GM23338 (cell line): Measurements from ENCODE around the gene IL11. TPM values are rescaled to one million over a fixed set of nuclear protein-coding genes. Genes with fewer than 3 reads are reported as not detected.

Experiments
- ATAC-seq: fragments of 200-7000 bp; cut with Tn5 transposase; 3 replicates; pipeline ENCODE4 v1.9.1; 2020
- DNase-seq: peaks from one replicate; pipeline ENCODE4 v3.0.0-alpha.2; 2015; ENCODE audit warnings: low spot score
- H2AFZ ChIP-seq: fragments of 200-600 bp; sonication (generic); 2 replicates; pipeline ENCODE4 v1.8.0; 2016; ENCODE audit warnings: antibody characterized with exemption, mild to moderate bottlenecking, moderate library complexity
- H3F3A ChIP-seq: fragments of 200-600 bp; sonication (generic); replicated peaks from 2 replicates; pipeline ENCODE4 v1.8.0; 2017; ENCODE audit warnings: antibody characterized with exemption, mixed run types, low read depth
- H3K27ac ChIP-seq: fragments of 200-600 bp; sonication (generic); 2 replicates; pipeline ENCODE4 v1.6.1; 2016; ENCODE audit warnings: low read depth
- H3K27me3 ChIP-seq: fragments of 200-600 bp; sonication (generic); 2 replicates; pipeline ENCODE4 v1.8.0; 2016; ENCODE audit warnings: mild to moderate bottlenecking, mixed run types, moderate library complexity; ENCODE audit not compliant: insufficient read depth
- H3K36me3 ChIP-seq: fragments of 200-600 bp; sonication (generic); 2 replicates; pipeline ENCODE4 v1.8.0; 2016; ENCODE audit warnings: mild to moderate bottlenecking; ENCODE audit not compliant: insufficient read depth
- H3K4me1 ChIP-seq: fragments of 200-600 bp; sonication (generic); 2 replicates; pipeline ENCODE4 v1.8.0; 2016; ENCODE audit warnings: mild to moderate bottlenecking, moderate library complexity; ENCODE audit not compliant: insufficient read depth
- H3K4me2 ChIP-seq: fragments of 200-600 bp; sonication (generic); 2 replicates; pipeline ENCODE4 v1.7.1; 2017; ENCODE audit warnings: mixed run types
- H3K4me3 ChIP-seq: fragments of 200-600 bp; sonication (generic); 2 replicates; pipeline ENCODE4 v1.6.1; 2016; ENCODE audit warnings: mixed run types
- H3K79me2 ChIP-seq: fragments of 200-600 bp; sonication (generic); replicated peaks from 2 replicates; pipeline ENCODE4 v1.8.0; 2017; ENCODE audit warnings: mild to moderate bottlenecking; ENCODE audit not compliant: insufficient read depth
- H3K9me2 ChIP-seq: fragments of 200-600 bp; sonication (generic); 2 replicates; pipeline ENCODE4 v1.8.0; 2017; ENCODE audit not compliant: insufficient read depth
- H4K20me1 ChIP-seq: fragments of 200-600 bp; sonication (generic); replicated peaks from 2 replicates; pipeline ENCODE4 v1.8.0; 2017; ENCODE audit warnings: mild to moderate bottlenecking; ENCODE audit not compliant: insufficient read depth
- H3K27ac Mint-ChIP-seq: 2 replicates; pipeline ENCODE4 v1.8.0; 2020; ENCODE audit warnings: inconsistent platforms, mild to moderate bottlenecking, moderate library complexity, mixed read lengths
- H3K27me3 Mint-ChIP-seq: 3 replicates; pipeline ENCODE4 v1.8.0; 2022; ENCODE audit warnings: low read depth, mild to moderate bottlenecking, moderate library complexity, mixed read lengths, inconsistent platforms; ENCODE audit not compliant: insufficient read depth, poor library complexity
- H3K36me3 Mint-ChIP-seq: 3 replicates; pipeline ENCODE4 v1.8.0; 2021; ENCODE audit warnings: low read depth, mild to moderate bottlenecking, inconsistent platforms, moderate library complexity, mixed read lengths
- H3K4me1 Mint-ChIP-seq: 3 replicates; pipeline ENCODE4 v1.8.0; 2020; ENCODE audit warnings: mild to moderate bottlenecking, inconsistent platforms, mixed read lengths
- H3K4me3 Mint-ChIP-seq: 3 replicates; pipeline ENCODE4 v1.8.0; 2021; ENCODE audit warnings: moderate library complexity, mild to moderate bottlenecking, inconsistent platforms, mixed read lengths
- H3K9me3 Mint-ChIP-seq: 3 replicates; pipeline ENCODE4 v1.8.0; 2020; ENCODE audit warnings: moderate library complexity, mild to moderate bottlenecking, inconsistent platforms, mixed read lengths
- EZH2 ChIP-seq: fragments of 200-600 bp; sonication (generic); IDR thresholded peaks from one replicate; pipeline ENCODE4 v1.8.0; 2017; ENCODE audit warnings: antibody characterized with exemption, mild to moderate bottlenecking, low read depth; ENCODE audit not compliant: unreplicated experiment
- POLR2AphosphoS5 ChIP-seq: IDR thresholded peaks from 2 replicates; pipeline ENCODE4 v1.6.1; 2016; ENCODE audit warnings: antibody characterized with exemption, low read depth
- STAT1 ChIP-seq: IDR thresholded peaks from one replicate; pipeline ENCODE4 v1.6.1; 2016; ENCODE audit warnings: antibody characterized with exemption; ENCODE audit not compliant: unreplicated experiment
- ZNF114 ChIP-seq: fragments of 250-450 bp; sonication (Bioruptor Pico); IDR thresholded peaks from 2 replicates; pipeline ENCODE4 v1.5.0; 2020; ENCODE audit warnings: mild to moderate bottlenecking, moderate library complexity
- polyA plus RNA-seq: library from polyadenylated mRNA; unstranded; fragments of >200 nt; fragmentation: Nextera tagmentation; extraction: Ambion mirVana; gene quantifications from 2 replicates; pipeline ENCODE4 v1.2.1, GENCODE V29; 2016
- total RNA-seq: library from RNA; depleted of rRNA; stranded (reverse); fragments of >200 nt; shearing (Covaris generic); gene quantifications from 2 replicates; pipeline ENCODE4 v1.2.3, GENCODE V29; 2014
- TF ChIP-seq, protein P1 (sequence below), 2 experiments: fragments of 200-600 bp in 1 of 2; sonication (generic) in 1 of 2; conservative IDR thresholded peaks; 2 replicates each; pipeline versions ENCODE4 v1.5.1 to v1.6.1; 2016 to 2017; ENCODE audit warnings: antibody characterized with exemption in 2 of 2, low read depth in 2 of 2, mild to moderate bottlenecking in 2 of 2, moderate library complexity in 1 of 2
- TF ChIP-seq, protein P2 (sequence below): fragments of 250-450 bp; sonication (Bioruptor Pico); IDR thresholded peaks from 2 replicates; pipeline ENCODE4 v1.5.0; 2020; ENCODE audit warnings: mild to moderate bottlenecking, moderate library complexity

Gene IL11
- total and polyA plus RNA-seq, 2 experiments from 2014 or later, result 0.58 to 2.2 TPM

DNA sequence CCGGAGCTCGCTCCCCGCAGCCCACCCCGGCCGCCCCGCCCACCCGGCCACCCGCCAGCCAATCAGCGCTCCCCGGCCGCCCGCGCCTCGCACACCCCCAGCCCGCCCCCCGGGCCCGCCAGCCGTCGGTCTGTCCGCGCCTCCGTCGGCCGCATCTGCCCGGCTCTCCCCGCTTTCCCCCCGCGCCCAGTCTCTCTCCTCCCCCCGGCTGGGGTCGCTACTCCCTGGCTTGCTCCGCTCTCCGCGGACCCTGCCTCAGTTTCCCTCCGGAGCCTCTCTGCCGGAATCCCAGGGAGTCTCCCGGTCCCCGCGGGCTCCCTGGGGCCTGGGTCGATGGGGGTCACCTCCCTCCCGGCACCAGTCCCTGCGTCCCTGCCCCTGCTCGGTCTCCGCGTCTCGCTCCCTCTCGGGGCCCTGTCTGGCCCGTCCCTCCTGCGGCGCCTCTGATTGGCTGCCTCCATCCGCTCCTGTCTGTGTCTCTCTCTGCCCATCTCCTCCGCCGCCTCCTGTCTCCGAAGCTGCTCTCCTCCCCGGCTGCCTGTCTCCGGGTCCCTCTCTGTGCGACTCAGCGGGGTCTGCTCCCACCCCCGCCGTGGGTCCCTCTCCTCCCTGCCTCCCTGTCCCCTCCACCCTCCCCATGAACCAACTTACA lies 484 bp downstream of the IL11 start:
- no peaks in the 10 kb centered on the region for H3K9me2 ChIP-seq
- Mint-ChIP-seq H3K4me1 (peaks cover 34% of the 10 kb centered on the region), H3K9me3 (no peaks in the 10 kb centered on the region; the same call in 1 of the 3 replicates), H3K27me3 (peaks cover 59% of the 10 kb centered on the region), H3K36me3 (no peaks in the 10 kb centered on the region; the same call in 2 of the 3 replicates), H3K27ac (no peak overlapping the region), H3K4me3 (peak overlapping the region; percentile 81)
- 0 out of 2 replicates have a peak, but pooled peaks cover 12% of the 10 kb centered on the region for H3F3A ChIP-seq
- peaks cover 65% of the 10 kb centered on the region for H3K27me3 ChIP-seq
- peak overlapping the region; percentile 90 for H2AFZ ChIP-seq
- H3K4me1 ChIP-seq, result peaks cover 25% of the 10 kb centered on the region
- DNase-seq (peak; percentile 94), ATAC-seq (peak; percentile 73)
- no peaks in the 10 kb centered on the region for H4K20me1 ChIP-seq
- H3K4me3 ChIP-seq, result peak overlapping the region; percentile 70
- no peaks in the 10 kb centered on the region for H3K79me2 ChIP-seq
- H3K27ac ChIP-seq, result no peak overlapping the region
- H3K36me3 ChIP-seq, result no peaks in the 10 kb centered on the region
- H3K4me2 ChIP-seq, result peak overlapping the region; percentile 90
- TF ChIP-seq, protein P1, sequence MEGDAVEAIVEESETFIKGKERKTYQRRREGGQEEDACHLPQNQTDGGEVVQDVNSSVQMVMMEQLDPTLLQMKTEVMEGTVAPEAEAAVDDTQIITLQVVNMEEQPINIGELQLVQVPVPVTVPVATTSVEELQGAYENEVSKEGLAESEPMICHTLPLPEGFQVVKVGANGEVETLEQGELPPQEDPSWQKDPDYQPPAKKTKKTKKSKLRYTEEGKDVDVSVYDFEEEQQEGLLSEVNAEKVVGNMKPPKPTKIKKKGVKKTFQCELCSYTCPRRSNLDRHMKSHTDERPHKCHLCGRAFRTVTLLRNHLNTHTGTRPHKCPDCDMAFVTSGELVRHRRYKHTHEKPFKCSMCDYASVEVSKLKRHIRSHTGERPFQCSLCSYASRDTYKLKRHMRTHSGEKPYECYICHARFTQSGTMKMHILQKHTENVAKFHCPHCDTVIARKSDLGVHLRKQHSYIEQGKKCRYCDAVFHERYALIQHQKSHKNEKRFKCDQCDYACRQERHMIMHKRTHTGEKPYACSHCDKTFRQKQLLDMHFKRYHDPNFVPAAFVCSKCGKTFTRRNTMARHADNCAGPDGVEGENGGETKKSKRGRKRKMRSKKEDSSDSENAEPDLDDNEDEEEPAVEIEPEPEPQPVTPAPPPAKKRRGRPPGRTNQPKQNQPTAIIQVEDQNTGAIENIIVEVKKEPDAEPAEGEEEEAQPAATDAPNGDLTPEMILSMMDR (conservative IDR thresholded peaks at IDR 0.05; ENCODE audit: low read depth in 2 of 2), result no peak
- 0 out of 2 replicates have a peak, but pooled peaks have one; percentile 24 for TF ChIP-seq POLR2AphosphoS5

DNA sequence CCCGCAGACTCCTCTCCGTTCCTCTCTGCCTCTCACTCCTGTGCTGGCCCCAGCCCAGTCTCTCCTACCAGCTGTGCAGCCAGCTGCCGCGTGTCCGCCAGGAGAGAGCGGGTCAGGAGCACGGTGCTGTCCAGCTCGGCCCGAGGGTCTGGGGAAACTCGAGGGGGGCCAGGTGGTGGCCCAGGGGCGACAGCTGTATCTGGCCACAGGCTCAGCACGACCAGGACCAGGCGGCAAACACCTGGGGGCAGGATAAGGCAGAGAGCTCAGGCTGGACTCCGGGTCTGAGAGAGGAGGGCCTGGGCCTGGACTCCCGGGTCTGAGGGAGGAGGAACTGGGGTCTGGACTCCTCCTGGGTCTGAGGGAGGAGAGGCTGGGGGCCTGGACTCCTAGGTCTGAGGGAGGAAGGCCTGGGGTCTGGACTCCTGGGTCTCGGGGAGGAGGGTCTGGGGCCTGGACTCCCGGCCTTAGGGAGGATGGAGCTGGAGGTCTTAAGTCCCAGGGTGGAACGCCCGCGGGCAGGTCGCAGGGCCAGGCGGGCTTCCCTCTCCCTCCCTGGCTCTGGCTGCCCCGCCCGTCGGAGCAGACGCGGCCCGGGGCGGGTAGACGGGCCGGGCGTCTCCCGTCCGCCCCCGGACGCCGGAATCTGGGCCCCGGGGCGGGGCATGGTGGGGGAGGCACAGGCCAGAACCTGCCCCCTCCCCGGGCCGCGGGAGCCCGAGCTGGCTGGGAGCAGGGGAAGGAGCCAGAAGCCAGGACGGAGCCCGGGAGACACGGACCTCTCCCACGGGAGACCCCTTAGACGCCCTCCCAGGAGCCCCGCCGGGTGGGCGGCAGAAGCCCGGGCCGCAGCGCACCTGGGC lies 1.3 kb downstream of the IL11 start:
- peaks cover 9% of the 10 kb centered on the region; the same call in 1 of the 2 replicates for H3F3A ChIP-seq

More for the DNA sequence above, 1.3 kb downstream of the IL11 start:
- no peak overlapping the region for H3K27ac Mint-ChIP-seq
- H3K79me2 ChIP-seq, result no peaks in the 10 kb centered on the region
- H3K36me3 Mint-ChIP-seq, result no peaks in the 10 kb centered on the region; the same call in 2 of the 3 replicates
- DNase-seq (peak; percentile 70), ATAC-seq (peak; percentile 26)
- TF ChIP-seq STAT1, result no peak
- no peak for TF ChIP-seq ZNF114 (CRISPR knock-in tag)
- TF ChIP-seq EZH2, result no peak
- TF ChIP-seq, protein P2, sequence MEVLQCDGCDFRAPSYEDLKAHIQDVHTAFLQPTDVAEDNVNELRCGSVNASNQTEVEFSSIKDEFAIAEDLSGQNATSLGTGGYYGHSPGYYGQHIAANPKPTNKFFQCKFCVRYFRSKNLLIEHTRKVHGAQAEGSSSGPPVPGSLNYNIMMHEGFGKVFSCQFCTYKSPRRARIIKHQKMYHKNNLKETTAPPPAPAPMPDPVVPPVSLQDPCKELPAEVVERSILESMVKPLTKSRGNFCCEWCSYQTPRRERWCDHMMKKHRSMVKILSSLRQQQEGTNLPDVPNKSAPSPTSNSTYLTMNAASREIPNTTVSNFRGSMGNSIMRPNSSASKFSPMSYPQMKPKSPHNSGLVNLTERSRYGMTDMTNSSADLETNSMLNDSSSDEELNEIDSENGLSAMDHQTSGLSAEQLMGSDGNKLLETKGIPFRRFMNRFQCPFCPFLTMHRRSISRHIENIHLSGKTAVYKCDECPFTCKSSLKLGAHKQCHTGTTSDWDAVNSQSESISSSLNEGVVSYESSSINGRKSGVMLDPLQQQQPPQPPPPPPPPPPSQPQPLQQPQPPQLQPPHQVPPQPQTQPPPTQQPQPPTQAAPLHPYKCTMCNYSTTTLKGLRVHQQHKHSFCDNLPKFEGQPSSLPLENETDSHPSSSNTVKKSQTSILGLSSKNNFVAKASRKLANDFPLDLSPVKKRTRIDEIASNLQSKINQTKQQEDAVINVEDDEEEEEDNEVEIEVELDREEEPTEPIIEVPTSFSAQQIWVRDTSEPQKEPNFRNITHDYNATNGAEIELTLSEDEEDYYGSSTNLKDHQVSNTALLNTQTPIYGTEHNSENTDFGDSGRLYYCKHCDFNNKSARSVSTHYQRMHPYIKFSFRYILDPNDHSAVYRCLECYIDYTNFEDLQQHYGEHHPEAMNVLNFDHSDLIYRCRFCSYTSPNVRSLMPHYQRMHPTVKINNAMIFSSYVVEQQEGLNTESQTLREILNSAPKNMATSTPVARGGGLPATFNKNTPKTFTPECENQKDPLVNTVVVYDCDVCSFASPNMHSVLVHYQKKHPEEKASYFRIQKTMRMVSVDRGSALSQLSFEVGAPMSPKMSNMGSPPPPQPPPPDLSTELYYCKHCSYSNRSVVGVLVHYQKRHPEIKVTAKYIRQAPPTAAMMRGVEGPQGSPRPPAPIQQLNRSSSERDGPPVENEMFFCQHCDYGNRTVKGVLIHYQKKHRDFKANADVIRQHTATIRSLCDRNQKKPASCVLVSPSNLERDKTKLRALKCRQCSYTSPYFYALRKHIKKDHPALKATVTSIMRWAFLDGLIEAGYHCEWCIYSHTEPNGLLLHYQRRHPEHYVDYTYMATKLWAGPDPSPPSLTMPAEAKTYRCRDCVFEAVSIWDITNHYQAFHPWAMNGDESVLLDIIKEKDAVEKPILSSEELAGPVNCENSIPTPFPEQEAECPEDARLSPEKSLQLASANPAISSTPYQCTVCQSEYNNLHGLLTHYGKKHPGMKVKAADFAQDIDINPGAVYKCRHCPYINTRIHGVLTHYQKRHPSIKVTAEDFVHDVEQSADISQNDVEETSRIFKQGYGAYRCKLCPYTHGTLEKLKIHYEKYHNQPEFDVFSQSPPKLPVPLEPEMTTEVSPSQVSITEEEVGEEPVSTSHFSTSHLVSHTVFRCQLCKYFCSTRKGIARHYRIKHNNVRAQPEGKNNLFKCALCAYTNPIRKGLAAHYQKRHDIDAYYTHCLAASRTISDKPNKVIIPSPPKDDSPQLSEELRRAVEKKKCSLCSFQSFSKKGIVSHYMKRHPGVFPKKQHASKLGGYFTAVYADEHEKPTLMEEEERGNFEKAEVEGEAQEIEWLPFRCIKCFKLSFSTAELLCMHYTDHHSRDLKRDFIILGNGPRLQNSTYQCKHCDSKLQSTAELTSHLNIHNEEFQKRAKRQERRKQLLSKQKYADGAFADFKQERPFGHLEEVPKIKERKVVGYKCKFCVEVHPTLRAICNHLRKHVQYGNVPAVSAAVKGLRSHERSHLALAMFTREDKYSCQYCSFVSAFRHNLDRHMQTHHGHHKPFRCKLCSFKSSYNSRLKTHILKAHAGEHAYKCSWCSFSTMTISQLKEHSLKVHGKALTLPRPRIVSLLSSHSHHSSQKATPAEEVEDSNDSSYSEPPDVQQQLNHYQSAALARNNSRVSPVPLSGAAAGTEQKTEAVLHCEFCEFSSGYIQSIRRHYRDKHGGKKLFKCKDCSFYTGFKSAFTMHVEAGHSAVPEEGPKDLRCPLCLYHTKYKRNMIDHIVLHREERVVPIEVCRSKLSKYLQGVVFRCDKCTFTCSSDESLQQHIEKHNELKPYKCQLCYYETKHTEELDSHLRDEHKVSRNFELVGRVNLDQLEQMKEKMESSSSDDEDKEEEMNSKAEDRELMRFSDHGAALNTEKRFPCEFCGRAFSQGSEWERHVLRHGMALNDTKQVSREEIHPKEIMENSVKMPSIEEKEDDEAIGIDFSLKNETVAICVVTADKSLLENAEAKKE (CRISPR knock-in tag), result no peak
- peak overlapping the region; percentile 52; the same call in 1 of the 2 replicates for H2AFZ ChIP-seq
- peaks cover 30% of the 10 kb centered on the region for H3K4me1 Mint-ChIP-seq
- peaks cover 69% of the 10 kb centered on the region for H3K27me3 ChIP-seq
- H3K4me1 ChIP-seq, result peaks cover 18% of the 10 kb centered on the region
- peak overlapping the region; percentile 79 for H3K4me2 ChIP-seq
- H3K9me2 ChIP-seq, result no peaks in the 10 kb centered on the region
- H3K9me3 Mint-ChIP-seq, result no peaks in the 10 kb centered on the region; the same call in 1 of the 3 replicates
- H3K4me3 Mint-ChIP-seq, result peak overlapping the region; percentile 38; the same call in 1 of the 3 replicates
- peaks cover 59% of the 10 kb centered on the region for H3K27me3 Mint-ChIP-seq
- no peaks in the 10 kb centered on the region for H3K36me3 ChIP-seq
- H3K4me3 ChIP-seq, result peak overlapping the region; percentile 58
- no peak overlapping the region for H3K27ac ChIP-seq
- H4K20me1 ChIP-seq, result no peaks in the 10 kb centered on the region
